IPS-NIHi7 (cell line): Measurements from ENCODE around the gene CD79A.
"Not testable (repeated sequence)": the region's sequence is repeated elsewhere in the genome, so short reads cannot be mapped to it uniquely, and the experiment has no call there.

Experiments used
- DNase-seq: peaks from one replicate; pipeline ENCODE4 v3.0.0; 2012; ENCODE audit warnings: mixed read lengths; ENCODE audit errors: extremely low spot score

CD79A gene

GRCh38 chr19:41905273-41906002 is 28.4 kb downstream of the CD79A start:
- DNase-seq = no peak

- no peak for DNase-seq
Observed at GRCh38 chr19:41906271-41906670, 29.2 kb downstream of the CD79A start.

GRCh38 chr19:41906916-41907680 is 30.0 kb downstream of the CD79A start:
- no peak for DNase-seq

GRCh38 chr19:41907994-41908615 is 31.0 kb downstream of the CD79A start:
- no peak for DNase-seq

- no peak for DNase-seq
Observed at GRCh38 chr19:41908724-41909464, 31.8 kb downstream of the CD79A start.

- DNase-seq = no peak
Observed at GRCh38 chr19:41909706-41910105, 32.6 kb downstream of the CD79A start.

GRCh38 chr19:41910240-41910991 is 33.3 kb downstream of the CD79A start:
- DNase-seq = no peak

- DNase-seq = no peak
Observed at GRCh38 chr19:41910992-41911888, 34.2 kb downstream of the CD79A start.

GRCh38 chr19:41911889-41912731 is 35.0 kb downstream of the CD79A start:
- DNase-seq = no peak

- DNase-seq = no peak
Observed at GRCh38 chr19:41912899-41913537, 35.9 kb downstream of the CD79A start.

- peak; percentile 55 for DNase-seq
Observed at GRCh38 chr19:41913538-41914423, 36.7 kb downstream of the CD79A start.

GRCh38 chr19:41914424-41914834 is 37.4 kb downstream of the CD79A start:
- not testable (repeated sequence) for DNase-seq

- no peak for DNase-seq
Observed at GRCh38 chr19:41915021-41915775, 38.1 kb downstream of the CD79A start.

- no peak for DNase-seq
Observed at GRCh38 chr19:41915776-41916414, 38.8 kb downstream of the CD79A start.

GRCh38 chr19:41917676-41918075 is 40.6 kb downstream of the CD79A start:
- no peak for DNase-seq

GRCh38 chr19:41918095-41918494 is 41.0 kb downstream of the CD79A start:
- DNase-seq = no peak
